LNCAP (cell line): ENCODE measurements around the gene PRR5L.

Source experiments
- TF ChIP-seq, protein P1 (sequence below): fragments of 450-650 bp; IDR thresholded peaks from 2 replicates; pipeline ENCODE4 v1.5.1; 2017; ENCODE audit warnings: mild to moderate bottlenecking

PRR5L gene

DNA sequence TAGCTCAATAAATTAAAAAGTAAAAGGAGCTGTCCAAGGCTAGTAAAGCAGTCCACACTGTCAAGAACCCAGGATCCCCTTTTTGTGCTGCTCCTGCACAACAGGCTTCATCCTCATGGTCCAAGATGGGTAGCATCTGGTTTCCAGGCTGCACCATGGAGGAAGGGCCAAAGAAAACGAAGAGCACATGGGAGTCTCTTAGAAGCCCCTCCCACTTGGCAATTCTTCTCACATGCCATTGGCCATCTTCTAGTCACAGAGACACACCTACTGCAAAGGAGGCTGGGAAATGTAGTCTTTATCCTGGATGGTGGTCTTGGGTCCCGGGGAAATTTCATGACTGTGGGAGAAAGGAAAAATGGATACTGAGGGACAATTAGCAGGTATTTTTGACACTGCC is 37.8 kb downstream of the PRR5L start:
- TF ChIP-seq, protein P1, sequence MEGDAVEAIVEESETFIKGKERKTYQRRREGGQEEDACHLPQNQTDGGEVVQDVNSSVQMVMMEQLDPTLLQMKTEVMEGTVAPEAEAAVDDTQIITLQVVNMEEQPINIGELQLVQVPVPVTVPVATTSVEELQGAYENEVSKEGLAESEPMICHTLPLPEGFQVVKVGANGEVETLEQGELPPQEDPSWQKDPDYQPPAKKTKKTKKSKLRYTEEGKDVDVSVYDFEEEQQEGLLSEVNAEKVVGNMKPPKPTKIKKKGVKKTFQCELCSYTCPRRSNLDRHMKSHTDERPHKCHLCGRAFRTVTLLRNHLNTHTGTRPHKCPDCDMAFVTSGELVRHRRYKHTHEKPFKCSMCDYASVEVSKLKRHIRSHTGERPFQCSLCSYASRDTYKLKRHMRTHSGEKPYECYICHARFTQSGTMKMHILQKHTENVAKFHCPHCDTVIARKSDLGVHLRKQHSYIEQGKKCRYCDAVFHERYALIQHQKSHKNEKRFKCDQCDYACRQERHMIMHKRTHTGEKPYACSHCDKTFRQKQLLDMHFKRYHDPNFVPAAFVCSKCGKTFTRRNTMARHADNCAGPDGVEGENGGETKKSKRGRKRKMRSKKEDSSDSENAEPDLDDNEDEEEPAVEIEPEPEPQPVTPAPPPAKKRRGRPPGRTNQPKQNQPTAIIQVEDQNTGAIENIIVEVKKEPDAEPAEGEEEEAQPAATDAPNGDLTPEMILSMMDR = no peak

DNA sequence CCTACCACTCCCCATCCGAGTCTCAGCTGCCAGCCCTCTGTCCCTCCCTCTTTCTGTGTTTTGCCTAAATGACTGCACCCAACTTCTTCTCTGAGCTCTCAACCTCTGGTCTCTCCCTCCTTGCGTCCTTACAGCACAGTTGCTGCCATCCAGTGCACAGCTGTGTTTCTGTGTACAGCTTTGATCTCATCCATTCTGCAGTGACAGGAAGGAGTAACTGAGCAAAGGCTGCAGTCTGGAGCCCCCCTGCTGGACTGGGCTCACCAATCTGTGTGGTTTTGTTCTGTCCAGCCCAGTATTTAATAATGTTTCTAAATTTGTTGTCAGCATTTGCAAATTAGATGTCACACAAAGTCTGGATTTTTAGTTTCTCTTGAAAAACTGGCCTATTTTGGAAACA is 43.8 kb downstream of the PRR5L start:
- TF ChIP-seq, protein P1 = no peak

DNA sequence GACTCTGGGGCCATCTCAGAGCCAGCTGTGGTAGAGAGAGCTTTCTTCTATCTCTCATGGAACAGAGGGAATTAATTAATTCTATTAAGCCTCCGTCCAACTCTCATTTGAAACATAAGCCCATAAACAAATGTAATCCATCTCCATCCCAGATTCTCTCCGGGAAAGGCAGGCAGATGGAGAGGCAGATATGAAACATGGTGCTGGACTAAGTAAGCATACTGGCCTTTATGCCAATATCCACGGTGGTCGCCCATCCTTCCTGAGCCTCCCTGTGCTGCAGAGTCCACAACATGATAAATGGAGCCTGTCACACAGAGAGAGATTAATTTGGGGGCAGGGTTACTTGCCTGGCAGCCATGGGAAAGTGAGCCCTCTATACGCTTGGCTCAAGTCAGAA is 44.8 kb downstream of the PRR5L start:
- TF ChIP-seq, protein P1 = no peak

DNA sequence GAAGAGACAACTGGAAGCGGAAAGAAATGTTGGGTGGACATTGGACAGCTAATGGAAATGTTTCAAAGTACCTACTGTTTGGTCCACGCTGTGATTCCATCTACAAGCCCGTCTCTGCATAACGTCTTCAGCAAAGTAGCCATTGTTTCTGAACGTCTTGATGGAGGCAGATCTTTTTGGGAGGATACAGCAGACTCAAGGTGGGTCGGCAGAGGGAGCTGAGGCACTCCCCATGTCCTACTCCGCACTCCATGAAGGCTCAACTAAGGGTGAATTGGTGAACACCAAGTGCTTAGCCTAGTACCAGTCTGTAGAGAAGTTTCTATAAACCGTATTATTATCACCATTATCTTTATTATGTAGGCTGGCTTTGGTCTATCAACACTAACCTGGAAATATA is 45.8 kb downstream of the PRR5L start:
- TF ChIP-seq, protein P1 = no peak

DNA sequence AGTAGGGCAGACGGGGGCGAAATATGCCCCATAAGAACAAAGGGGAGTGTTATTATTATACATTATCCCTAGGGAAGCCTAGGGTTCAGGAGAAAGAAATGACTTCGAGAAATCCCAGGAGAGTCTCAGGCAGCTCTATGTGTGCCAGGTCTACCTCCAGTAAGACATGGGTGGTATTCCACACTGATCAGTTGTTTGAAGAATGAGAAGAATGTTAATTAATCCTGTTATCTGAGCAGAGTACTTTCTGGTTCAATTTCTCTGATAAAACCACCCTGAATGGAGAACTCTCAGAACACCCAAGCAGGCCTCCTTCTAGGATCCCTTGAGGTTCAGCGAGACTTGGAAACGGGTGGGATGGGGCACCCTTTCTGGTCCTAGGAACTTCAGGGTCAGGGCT is 46.2 kb downstream of the PRR5L start:
- TF ChIP-seq, protein P1 = no peak

DNA sequence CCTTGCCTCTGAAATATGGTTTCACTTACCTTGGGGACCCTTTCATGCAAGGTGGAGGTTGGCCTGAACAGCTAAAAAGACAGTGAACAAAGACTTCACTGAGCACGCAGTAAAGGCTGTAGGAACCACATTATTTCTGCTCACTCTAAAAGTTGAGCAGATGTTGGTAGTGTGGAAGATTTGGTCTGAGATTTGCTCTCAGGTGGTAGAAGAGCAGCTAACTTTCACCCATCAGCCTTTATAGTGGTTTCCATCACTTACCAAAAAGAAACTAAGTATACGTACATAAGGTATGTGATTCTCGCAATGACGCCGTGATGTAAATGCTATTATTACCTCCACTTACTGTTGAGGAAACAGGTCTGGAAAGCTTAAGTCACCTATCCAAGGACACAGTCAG is 47.3 kb downstream of the PRR5L start:
- TF ChIP-seq, protein P1 = no peak

DNA sequence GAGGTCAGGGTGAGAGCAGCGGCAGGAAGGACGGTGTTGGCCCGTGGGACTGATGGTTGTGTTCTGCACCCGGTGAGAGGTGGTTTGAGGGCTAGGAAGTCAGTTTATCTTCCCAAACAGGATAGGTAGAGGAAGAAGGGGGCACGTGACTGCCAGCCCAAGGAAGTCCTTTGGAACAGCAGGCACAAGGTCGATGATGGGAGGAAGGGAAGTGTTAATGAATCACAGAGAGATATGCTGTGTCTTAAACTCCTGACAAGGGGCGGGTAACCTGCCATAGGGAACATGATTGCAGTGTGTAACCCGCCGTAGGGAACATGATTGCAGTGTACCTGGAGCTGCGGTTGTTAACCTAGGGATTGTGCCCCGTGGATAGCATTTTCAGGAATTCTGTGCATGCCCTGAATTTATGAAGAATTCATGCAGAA is 49.0 kb downstream of the PRR5L start:
- TF ChIP-seq, protein P1 = no peak

DNA sequence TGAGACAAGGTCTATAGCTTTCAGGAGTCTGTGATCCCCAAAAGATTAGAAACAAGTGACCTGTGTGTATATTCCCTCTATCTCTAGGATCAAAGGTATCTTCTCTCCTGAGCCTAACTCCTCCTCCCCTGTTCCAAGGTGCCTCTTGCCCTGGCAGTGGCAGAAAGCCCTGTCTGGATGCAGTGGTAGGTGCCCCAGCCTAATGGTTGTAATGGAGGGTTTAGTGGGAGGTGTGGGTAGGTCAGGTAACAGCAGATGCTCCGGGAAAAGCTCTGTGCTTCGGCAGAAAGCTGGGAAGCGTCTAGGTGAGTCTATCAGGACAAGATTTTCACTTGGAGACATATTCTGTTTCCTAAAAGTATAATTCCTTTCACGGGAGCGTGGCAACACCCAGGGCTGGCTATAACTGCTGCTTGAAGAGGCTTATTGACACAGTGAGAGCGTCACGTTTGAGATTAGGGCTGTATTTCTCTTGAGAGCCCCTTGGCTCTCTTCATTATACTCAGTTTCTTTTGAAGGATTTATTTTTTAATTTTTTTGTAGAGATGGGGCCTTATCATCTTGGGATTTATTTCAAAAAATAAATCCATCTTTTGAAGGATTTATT is 49.5 kb downstream of the PRR5L start:
- TF ChIP-seq, protein P1 = no peak
